Measurements from ENCODE around the gene MRPS34. TPM values are rescaled to one million over a fixed set of nuclear protein-coding genes. Genes with fewer than 3 reads are reported as not detected.

The MRPS34 gene
- total and polyA plus RNA-seq, 10 of the 15 experiments (the other 5 are each of a cell fraction or from before 2014, with no cell fraction given): 3.6 to 285 (median 147) TPM

DNA sequence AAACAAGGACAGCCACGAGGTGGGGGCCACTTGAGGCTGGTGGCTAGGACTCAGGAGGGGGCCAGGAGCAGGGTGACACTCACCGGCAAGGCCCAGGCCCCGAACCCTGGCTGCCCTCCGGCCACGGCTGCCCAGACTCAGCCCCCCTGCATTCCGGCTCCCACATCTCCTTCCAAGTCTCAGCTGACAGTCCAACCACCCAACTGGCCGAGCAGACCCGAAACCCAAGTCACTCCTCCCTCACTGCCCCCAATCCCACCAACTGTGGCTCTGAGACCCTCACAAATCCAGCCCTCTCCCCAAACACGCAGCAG is 44.3 kb upstream of the MRPS34 start:
- intact Hi-C loops (cut with micrococcal nuclease; ENCODE audit: unreplicated experiment): no loop called here
- no peak overlapping the region for H3K9ac ChIP-seq (ENCODE audit: control insufficient read depth, insufficient read depth, low read length)
- 96% methylated on average over 9 of the region's 9 CpGs for WGBS (ENCODE audit: insufficient coverage, insufficient replicate concordance, low lambda C conversion rate, missing lambda C conversion rate)
- no peaks in the 10 kb centered on the region for H3K79me2 ChIP-seq (ENCODE audit: control insufficient read depth, insufficient read depth, low read length)
- H3K27me3 ChIP-seq (replicated peaks in 1 of 2; ENCODE audit: control insufficient read depth in 2 of 2, insufficient read depth in 2 of 2, low read length in 1 of 2): no peaks in the 10 kb centered on the region
- RAD21 ChIA-PET (ENCODE audit: unreplicated experiment): no interaction called here
- no peak overlapping the region for H3K27ac ChIP-seq (ENCODE audit: control insufficient read depth, insufficient read depth)
- H2AFZ ChIP-seq (ENCODE audit: control insufficient read depth, low read depth, low read length): no peak overlapping the region
- SMC1A ChIA-PET (ENCODE audit: uncharacterized antibody, unreplicated experiment): no interaction called here
- CTCF ChIA-PET: no interaction called here
- DNase-seq (ENCODE audit: low read depth, low spot score) (no peak), FAIRE-seq (no peak), ATAC-seq (no peak)
- no TSS peak for BruUV-seq (replicated peaks)
- in situ Hi-C loops (cut with MboI): no loop called here
- H4K20me1 ChIP-seq (ENCODE audit: control insufficient read depth, insufficient read depth): no peaks in the 10 kb centered on the region
- H3K4me1 ChIP-seq (ENCODE audit: control insufficient read depth, insufficient read depth, low read length): no peaks in the 10 kb centered on the region
- H3K4me2 ChIP-seq (ENCODE audit: control insufficient read depth, insufficient read depth): no peak overlapping the region
- POLR2A ChIA-PET: no interaction called here
- no peak overlapping the region for H3K4me3 ChIP-seq
- no peaks in the 10 kb centered on the region for H3K9me3 ChIP-seq (replicated peaks; ENCODE audit: control insufficient read depth, insufficient read depth, low read length)
- no peaks in the 10 kb centered on the region; a peak in 2 of 4 replicates for H3K36me3 ChIP-seq (ENCODE audit: control insufficient read depth in 2 of 2, insufficient read depth in 2 of 2, low read length in 1 of 2)
- TF ChIP-seq, protein P1, sequence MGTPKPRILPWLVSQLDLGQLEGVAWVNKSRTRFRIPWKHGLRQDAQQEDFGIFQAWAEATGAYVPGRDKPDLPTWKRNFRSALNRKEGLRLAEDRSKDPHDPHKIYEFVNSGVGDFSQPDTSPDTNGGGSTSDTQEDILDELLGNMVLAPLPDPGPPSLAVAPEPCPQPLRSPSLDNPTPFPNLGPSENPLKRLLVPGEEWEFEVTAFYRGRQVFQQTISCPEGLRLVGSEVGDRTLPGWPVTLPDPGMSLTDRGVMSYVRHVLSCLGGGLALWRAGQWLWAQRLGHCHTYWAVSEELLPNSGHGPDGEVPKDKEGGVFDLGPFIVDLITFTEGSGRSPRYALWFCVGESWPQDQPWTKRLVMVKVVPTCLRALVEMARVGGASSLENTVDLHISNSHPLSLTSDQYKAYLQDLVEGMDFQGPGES (IDR thresholded peaks at IDR 0.05): no peak
- TF ChIP-seq, protein P2, sequence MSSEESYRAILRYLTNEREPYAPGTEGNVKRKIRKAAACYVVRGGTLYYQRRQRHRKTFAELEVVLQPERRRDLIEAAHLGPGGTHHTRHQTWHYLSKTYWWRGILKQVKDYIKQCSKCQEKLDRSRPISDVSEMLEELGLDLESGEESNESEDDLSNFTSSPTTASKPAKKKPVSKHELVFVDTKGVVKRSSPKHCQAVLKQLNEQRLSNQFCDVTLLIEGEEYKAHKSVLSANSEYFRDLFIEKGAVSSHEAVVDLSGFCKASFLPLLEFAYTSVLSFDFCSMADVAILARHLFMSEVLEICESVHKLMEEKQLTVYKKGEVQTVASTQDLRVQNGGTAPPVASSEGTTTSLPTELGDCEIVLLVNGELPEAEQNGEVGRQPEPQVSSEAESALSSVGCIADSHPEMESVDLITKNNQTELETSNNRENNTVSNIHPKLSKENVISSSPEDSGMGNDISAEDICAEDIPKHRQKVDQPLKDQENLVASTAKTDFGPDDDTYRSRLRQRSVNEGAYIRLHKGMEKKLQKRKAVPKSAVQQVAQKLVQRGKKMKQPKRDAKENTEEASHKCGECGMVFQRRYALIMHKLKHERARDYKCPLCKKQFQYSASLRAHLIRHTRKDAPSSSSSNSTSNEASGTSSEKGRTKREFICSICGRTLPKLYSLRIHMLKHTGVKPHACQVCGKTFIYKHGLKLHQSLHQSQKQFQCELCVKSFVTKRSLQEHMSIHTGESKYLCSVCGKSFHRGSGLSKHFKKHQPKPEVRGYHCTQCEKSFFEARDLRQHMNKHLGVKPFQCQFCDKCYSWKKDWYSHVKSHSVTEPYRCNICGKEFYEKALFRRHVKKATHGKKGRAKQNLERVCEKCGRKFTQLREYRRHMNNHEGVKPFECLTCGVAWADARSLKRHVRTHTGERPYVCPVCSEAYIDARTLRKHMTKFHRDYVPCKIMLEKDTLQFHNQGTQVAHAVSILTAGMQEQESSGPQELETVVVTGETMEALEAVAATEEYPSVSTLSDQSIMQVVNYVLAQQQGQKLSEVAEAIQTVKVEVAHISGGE (CRISPR knock-in tag; IDR thresholded peaks at IDR 0.05): no peak
- TF ChIP-seq ZSCAN29 (IDR thresholded peaks at IDR 0.05) (no peak), YY1 (IDR thresholded peaks at IDR 0.05; ENCODE audit: low read depth, low read length) (no peak), RUNX3 (IDR thresholded peaks at IDR 0.05; ENCODE audit: low read length) (no peak), CBX5 (IDR thresholded peaks at IDR 0.05; ENCODE audit: low read depth) (no peak), RBBP5 (conservative IDR thresholded peaks at IDR 0.05) (no peak), NBN (IDR thresholded peaks at IDR 0.05) (no peak), BCL11A (IDR thresholded peaks at IDR 0.05; ENCODE audit: low read depth, low read length) (no peak), NFYA (IDR thresholded peaks at IDR 0.05; ENCODE audit: borderline replicate concordance, low read depth, low read length) (no peak), STAT3 (IDR thresholded peaks at IDR 0.05; ENCODE audit: low read depth, low read length) (no peak), FOS (IDR thresholded peaks at IDR 0.05; ENCODE audit: borderline replicate concordance, extremely low read depth, insufficient read length) (no peak)
- TF ChIP-seq, protein P3, sequence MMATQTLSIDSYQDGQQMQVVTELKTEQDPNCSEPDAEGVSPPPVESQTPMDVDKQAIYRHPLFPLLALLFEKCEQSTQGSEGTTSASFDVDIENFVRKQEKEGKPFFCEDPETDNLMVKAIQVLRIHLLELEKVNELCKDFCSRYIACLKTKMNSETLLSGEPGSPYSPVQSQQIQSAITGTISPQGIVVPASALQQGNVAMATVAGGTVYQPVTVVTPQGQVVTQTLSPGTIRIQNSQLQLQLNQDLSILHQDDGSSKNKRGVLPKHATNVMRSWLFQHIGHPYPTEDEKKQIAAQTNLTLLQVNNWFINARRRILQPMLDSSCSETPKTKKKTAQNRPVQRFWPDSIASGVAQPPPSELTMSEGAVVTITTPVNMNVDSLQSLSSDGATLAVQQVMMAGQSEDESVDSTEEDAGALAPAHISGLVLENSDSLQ (IDR thresholded peaks at IDR 0.05): no peak
- TF ChIP-seq, protein P4, sequence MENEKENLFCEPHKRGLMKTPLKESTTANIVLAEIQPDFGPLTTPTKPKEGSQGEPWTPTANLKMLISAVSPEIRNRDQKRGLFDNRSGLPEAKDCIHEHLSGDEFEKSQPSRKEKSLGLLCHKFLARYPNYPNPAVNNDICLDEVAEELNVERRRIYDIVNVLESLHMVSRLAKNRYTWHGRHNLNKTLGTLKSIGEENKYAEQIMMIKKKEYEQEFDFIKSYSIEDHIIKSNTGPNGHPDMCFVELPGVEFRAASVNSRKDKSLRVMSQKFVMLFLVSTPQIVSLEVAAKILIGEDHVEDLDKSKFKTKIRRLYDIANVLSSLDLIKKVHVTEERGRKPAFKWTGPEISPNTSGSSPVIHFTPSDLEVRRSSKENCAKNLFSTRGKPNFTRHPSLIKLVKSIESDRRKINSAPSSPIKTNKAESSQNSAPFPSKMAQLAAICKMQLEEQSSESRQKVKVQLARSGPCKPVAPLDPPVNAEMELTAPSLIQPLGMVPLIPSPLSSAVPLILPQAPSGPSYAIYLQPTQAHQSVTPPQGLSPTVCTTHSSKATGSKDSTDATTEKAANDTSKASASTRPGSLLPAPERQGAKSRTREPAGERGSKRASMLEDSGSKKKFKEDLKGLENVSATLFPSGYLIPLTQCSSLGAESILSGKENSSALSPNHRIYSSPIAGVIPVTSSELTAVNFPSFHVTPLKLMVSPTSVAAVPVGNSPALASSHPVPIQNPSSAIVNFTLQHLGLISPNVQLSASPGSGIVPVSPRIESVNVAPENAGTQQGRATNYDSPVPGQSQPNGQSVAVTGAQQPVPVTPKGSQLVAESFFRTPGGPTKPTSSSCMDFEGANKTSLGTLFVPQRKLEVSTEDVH (IDR thresholded peaks at IDR 0.05; ENCODE audit: low read depth, partially characterized antibody): no peak
- TF ChIP-seq, protein P5, sequence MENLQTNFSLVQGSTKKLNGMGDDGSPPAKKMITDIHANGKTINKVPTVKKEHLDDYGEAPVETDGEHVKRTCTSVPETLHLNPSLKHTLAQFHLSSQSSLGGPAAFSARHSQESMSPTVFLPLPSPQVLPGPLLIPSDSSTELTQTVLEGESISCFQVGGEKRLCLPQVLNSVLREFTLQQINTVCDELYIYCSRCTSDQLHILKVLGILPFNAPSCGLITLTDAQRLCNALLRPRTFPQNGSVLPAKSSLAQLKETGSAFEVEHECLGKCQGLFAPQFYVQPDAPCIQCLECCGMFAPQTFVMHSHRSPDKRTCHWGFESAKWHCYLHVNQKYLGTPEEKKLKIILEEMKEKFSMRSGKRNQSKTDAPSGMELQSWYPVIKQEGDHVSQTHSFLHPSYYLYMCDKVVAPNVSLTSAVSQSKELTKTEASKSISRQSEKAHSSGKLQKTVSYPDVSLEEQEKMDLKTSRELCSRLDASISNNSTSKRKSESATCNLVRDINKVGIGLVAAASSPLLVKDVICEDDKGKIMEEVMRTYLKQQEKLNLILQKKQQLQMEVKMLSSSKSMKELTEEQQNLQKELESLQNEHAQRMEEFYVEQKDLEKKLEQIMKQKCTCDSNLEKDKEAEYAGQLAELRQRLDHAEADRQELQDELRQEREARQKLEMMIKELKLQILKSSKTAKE (IDR thresholded peaks at IDR 0.05; ENCODE audit: low read depth, poor library complexity, severe bottlenecking): no peak

All from GM12878 (cell line).